Left lung (tissue), 10 donors: ENCODE data around the gene NOTCH4. TPM values are rescaled to one million over a fixed set of nuclear protein-coding genes. Genes with fewer than 3 reads are reported as not detected.
A peak's percentile ranks its signal among the peaks of the same experiment; 100 is the strongest.

Source experiments
- ATAC-seq: fragments of 200-7000 bp; cut with Tn5 transposase; one replicate; pipeline ENCODE4 v1.9.1; 2020; ENCODE audit warnings: moderate library complexity
- DNase-seq, 4 donors: peaks; one replicate each; pipeline ENCODE4 v3.0.0-alpha.2; 2013 to 2020
- H3K27ac ChIP-seq, 2 donors: fragments of 200-600 bp; sonication (generic) in 1 of 2; one replicate each; pipeline versions ENCODE4 v1.5.0 to v1.8.0; 2020 to 2021
- H3K27me3 ChIP-seq, 2 donors: fragments of 200-600 bp; sonication (generic) in 1 of 2; one replicate each; pipeline versions ENCODE4 v1.5.0 to v1.8.0; 2020 to 2021
- H3K36me3 ChIP-seq, 2 donors: fragments of 200-600 bp; sonication (generic) in 1 of 2; one replicate each; pipeline versions ENCODE4 v1.5.0 to v1.8.0; 2020 to 2021
- H3K4me1 ChIP-seq, 2 donors: fragments of 200-600 bp; one replicate each; pipeline ENCODE4 v1.8.0; 2021
- H3K4me3 ChIP-seq, 2 donors: fragments of 200-600 bp; sonication (generic) in 1 of 2; one replicate each; pipeline versions ENCODE4 v1.5.0 to v1.8.0; 2020 to 2021; ENCODE audit warnings: mild to moderate bottlenecking in 1 of 2
- H3K9me3 ChIP-seq, 2 donors: fragments of 200-600 bp; sonication (generic) in 1 of 2; one replicate each; pipeline versions ENCODE4 v1.5.0 to v1.8.0; 2020 to 2021
- CTCF ChIP-seq, 2 donors: fragments of 200-600 bp; sonication (generic) in 1 of 2; IDR thresholded peaks; one replicate each; pipeline versions ENCODE4 v1.5.0 to v1.8.0; 2021; ENCODE audit warnings: antibody characterized with exemption in 2 of 2
- intact Hi-C, 2 donors: fragments of 100-400 bp; cut with DNase I; formaldehyde crosslinking; loops; one replicate each; pipeline versions ENCODE4 v1.11.2 to v1.14.2; 2022
- microRNA-seq, 2 donors: library from miRNA; unstranded; fragments of <30 nt; microRNA quantifications; one replicate each; pipeline ENCODE4, GENCODE V29; 2019
- polyA plus RNA-seq, 6 donors: library from polyadenylated mRNA; unstranded; fragments of 120-200 nt; gene quantifications; one replicate each; pipeline ENCODE4 v1.2.1, GENCODE V29; 2013; ENCODE audit not compliant: insufficient read length in 6 of 6
- total RNA-seq, 2 donors: library from RNA; stranded (reverse); fragmentation: NEBNext Ultra II Directional; extraction: Animal tissue kit (Norgen Biotek cat#: 25700); gene quantifications; one replicate each; pipeline ENCODE4 v1.2.1, GENCODE V29; 2021
- donor health status: DM: no; HTN: yes; CAD: no.
- donor health status: DM: no; HTN: no; CAD: no.

Gene NOTCH4
- total and polyA plus RNA-seq, 8 donors: 37.0 to 58.4 (median 50.7) TPM

GRCh38 chr6:32146687-32147086 lies 77.2 kb downstream of the NOTCH4 start:
- Histone ChIP-seq H3K27ac (no peak overlapping the region), H3K4me1 (peaks cover 0 to 10% of the 10 kb centered on the region in 2 donors), H3K36me3 (no peaks in the 10 kb centered on the region), H3K27me3 (peaks cover 28 to 69% of the 10 kb centered on the region in 2 donors), H3K4me3 (no peak overlapping the region), H3K9me3 (no peaks in the 10 kb centered on the region)
- intact Hi-C loops: no loop called here
- TF ChIP-seq CTCF (IDR thresholded peaks at IDR 0.05): no peak
- ATAC-seq (no peak), DNase-seq (no peak)

- no peak overlapping the region for H3K4me3 ChIP-seq
- H3K27ac ChIP-seq: no peak overlapping the region
- peaks cover 28 to 65% of the 10 kb centered on the region in 2 donors for H3K27me3 ChIP-seq
- peaks cover 0 to 10% of the 10 kb centered on the region in 2 donors for H3K4me1 ChIP-seq
- H3K9me3 ChIP-seq: no peaks in the 10 kb centered on the region
- peak; percentile 23 for ATAC-seq
- DNase-seq: no peak
- intact Hi-C loops: no loop called here
- TF ChIP-seq CTCF (IDR thresholded peaks at IDR 0.05): no peak
- H3K36me3 ChIP-seq: no peaks in the 10 kb centered on the region
These were observed 77.6 kb downstream of the NOTCH4 start for GRCh38 chr6:32146287-32146686.

Small RNA genes lying within 50 kb of the gene (microRNA-seq; reads per million reads assigned to microRNA genes)
- gene MIR6721 (0.84 to 0.96 reads per million in 2 donors), gene MIR6833 (0.14 to 0.17 reads per million in 2 donors)

Other genes starting within 250 kb of the NOTCH4 start
- 100 to 1,000 TPM in 1 of 2 donors, 10 to 100 TPM in 1; 95.5 to 124 TPM for gene C4A, start 242.0 kb downstream of the NOTCH4 start, total RNA-seq
- gene C4A, start 242.0 kb downstream of the NOTCH4 start, polyA plus RNA-seq: 10 to 100 TPM in 2 of 6 donors, 1 to 10 TPM in 4; 5.9 to 20.7 (median 7.4) TPM
- 100 to 1,000 TPM in 1 of 2 donors, 10 to 100 TPM in 1; 81.3 to 101 TPM for gene C4B, start 209.3 kb downstream of the NOTCH4 start, total RNA-seq
- gene C4B, start 209.3 kb downstream of the NOTCH4 start, polyA plus RNA-seq: 10 to 100 TPM in 4 of 6 donors, 1 to 10 TPM in 2; 8.2 to 19.8 (median 11.8) TPM
- under 1 TPM; 0.23 to 0.47 TPM for gene CYP21A2, start 185.7 kb downstream of the NOTCH4 start, total RNA-seq
- 1 to 10 TPM in 2 of 6 donors, under 1 TPM in 4; 0.65 to 1.6 (median 0.88) TPM for gene CYP21A2, start 185.7 kb downstream of the NOTCH4 start, polyA plus RNA-seq
- gene TNXB, start 114.7 kb downstream of the NOTCH4 start, total RNA-seq: 10 to 100 TPM; 44.8 to 78.4 TPM
- gene TNXB, start 114.7 kb downstream of the NOTCH4 start, polyA plus RNA-seq: 10 to 100 TPM; 10.0 to 22.9 (median 15.5) TPM
- gene ATF6B, start 95.8 kb downstream of the NOTCH4 start, total RNA-seq: 10 to 100 TPM; 70.7 to 72.1 TPM
- 10 to 100 TPM; 81.5 to 95.8 (median 90.4) TPM for gene ATF6B, start 95.8 kb downstream of the NOTCH4 start, polyA plus RNA-seq
- gene FKBPL, start 93.8 kb downstream of the NOTCH4 start, total RNA-seq: 1 to 10 TPM; 3.6 to 5.3 TPM
- gene FKBPL, start 93.8 kb downstream of the NOTCH4 start, polyA plus RNA-seq: 1 to 10 TPM; 5.6 to 7.8 (median 6.8) TPM
- 1 to 10 TPM; 1.0 to 1.6 TPM for gene PRRT1, start 72.1 kb downstream of the NOTCH4 start, total RNA-seq
- gene PRRT1, start 72.1 kb downstream of the NOTCH4 start, polyA plus RNA-seq: 1 to 10 TPM in 4 of 6 donors, under 1 TPM in 2; 0.80 to 1.9 (median 1.3) TPM
- 10 to 100 TPM in 1 of 2 donors, 1 to 10 TPM in 1; 8.9 to 17.9 TPM for gene PPT2, start 69.9 kb downstream of the NOTCH4 start, total RNA-seq
- gene PPT2, start 69.9 kb downstream of the NOTCH4 start, polyA plus RNA-seq: 10 to 100 TPM; 23.2 to 32.5 (median 28.1) TPM
- gene EGFL8, start 59.5 kb downstream of the NOTCH4 start, total RNA-seq: 10 to 100 TPM in 1 of 2 donors, 1 to 10 TPM in 1; 8.1 to 10.1 TPM
- gene EGFL8, start 59.5 kb downstream of the NOTCH4 start, polyA plus RNA-seq: 10 to 100 TPM; 20.1 to 35.2 (median 27.8) TPM
- 10 to 100 TPM; 55.5 to 61.2 TPM for gene AGPAT1, start 48.0 kb downstream of the NOTCH4 start, total RNA-seq
- gene AGPAT1, start 48.0 kb downstream of the NOTCH4 start, polyA plus RNA-seq: 10 to 100 TPM; 68.0 to 78.4 (median 71.9) TPM
- gene RNF5, start 45.7 kb downstream of the NOTCH4 start, total RNA-seq: 10 to 100 TPM; 43.9 to 65.7 TPM
- gene RNF5, start 45.7 kb downstream of the NOTCH4 start, polyA plus RNA-seq: 10 to 100 TPM; 59.9 to 81.5 (median 71.4) TPM
- gene AGER, start 39.8 kb downstream of the NOTCH4 start, total RNA-seq: 100 to 1,000 TPM; 221 to 616 TPM
- 100 to 1,000 TPM in 1 of 6 donors, 10 to 100 TPM in 5; 68.0 to 105 (median 83.3) TPM for gene AGER, start 39.8 kb downstream of the NOTCH4 start, polyA plus RNA-seq
- 10 to 100 TPM; 91.0 to 99.1 TPM for gene PBX2, start 33.9 kb downstream of the NOTCH4 start, total RNA-seq
- gene PBX2, start 33.9 kb downstream of the NOTCH4 start, polyA plus RNA-seq: 100 to 1,000 TPM; 158 to 174 (median 166) TPM
- 10 to 100 TPM; 24.4 to 81.7 TPM for gene GPSM3, start 31.4 kb downstream of the NOTCH4 start, total RNA-seq
- gene GPSM3, start 31.4 kb downstream of the NOTCH4 start, polyA plus RNA-seq: 10 to 100 TPM; 15.9 to 21.3 (median 18.6) TPM
- not detected for gene TSBP1, start 147.8 kb upstream of the NOTCH4 start, total RNA-seq
- under 1 TPM in 5 of 6 donors, not detected in 1; 0.08 to 0.52 (median 0.40) TPM for gene TSBP1, start 147.8 kb upstream of the NOTCH4 start, polyA plus RNA-seq
- not detected for gene BTNL2, start 183.1 kb upstream of the NOTCH4 start, total RNA-seq
- gene BTNL2, start 183.1 kb upstream of the NOTCH4 start, polyA plus RNA-seq: 1 to 10 TPM in 4 of 6 donors, under 1 TPM in 2; 0.86 to 3.0 (median 1.3) TPM
- gene HLA-DRA, start 215.8 kb upstream of the NOTCH4 start, total RNA-seq: 1,000 to 10,000 TPM in 1 of 2 donors, 100 to 1,000 TPM in 1; 951 to 1,058 TPM
- gene HLA-DRA, start 215.8 kb upstream of the NOTCH4 start, polyA plus RNA-seq: 10 to 100 TPM; 42.2 to 75.4 (median 59.1) TPM